ENCODE results near the gene NRXN2. TPM values are rescaled to one million over a fixed set of nuclear protein-coding genes. Genes with fewer than 3 reads are reported as not detected.

Gene NRXN2
- total and polyA plus RNA-seq, 2 donors (not counting 3 experiments of a cell fraction or from before 2014, with no cell fraction given), result not detected

GRCh38 chr11:64568041-64568571 lies 154.9 kb downstream of the NRXN2 start:
- H4K20me1 ChIP-seq (replicated peaks; ENCODE audit: control insufficient read depth, extremely low read depth, insufficient read depth, low read length), result no peaks in the 10 kb centered on the region
- no peak overlapping the region for H3K9ac ChIP-seq (replicated peaks; ENCODE audit: extremely low read depth, insufficient read depth, low read length)
- no peak overlapping the region for H2AFZ ChIP-seq (ENCODE audit: low read depth, low read length)
- ChIA-PET CTCF (interaction anchor here (1.2 kb wide), 1 partner anchor 14 kb away, joined by 3 read pairs; no protein-coding TSS in a partner anchor), POLR2A (no interaction called here)
- no peaks in the 10 kb centered on the region for H3K9me3 ChIP-seq (replicated peaks; ENCODE audit: control insufficient read depth, insufficient read depth, low read length)
- H3K36me3 ChIP-seq (ENCODE audit: control insufficient read depth in 2 of 2, extremely low read depth in 1 of 2, insufficient read depth in 2 of 2, low read length in 2 of 2), result no peaks in the 10 kb centered on the region
- intact Hi-C loops (cut with micrococcal nuclease) (loop anchor here (5.0 kb wide), 1 partner anchor 69 kb away; no protein-coding TSS in a partner anchor), dilution Hi-C loops (cut with MboI; ENCODE audit: extremely low pct_ligation_motif_present, low sequenced_read_pairs) (no loop called here)
- TF ChIP-seq MYC (IDR thresholded peaks at IDR 0.05; ENCODE audit: low read depth, low read length) (no peak), EZH2 (IDR thresholded peaks at IDR 0.05; ENCODE audit: borderline replicate concordance, low read depth, low read length, severe bottlenecking) (no peak), POLR2AphosphoS5 (IDR thresholded peaks at IDR 0.05; ENCODE audit: insufficient read depth, low read depth, low read length) (no peak), GATA2 (IDR thresholded peaks at IDR 0.05; ENCODE audit: insufficient read depth, insufficient read length, low read depth, low read length) (no peak), JUN (IDR thresholded peaks at IDR 0.05; ENCODE audit: borderline replicate concordance, insufficient read depth, insufficient read length, low read depth) (no peak), POLR2A (IDR thresholded peaks at IDR 0.05; ENCODE audit: low read depth, low read length) (no peak), MAX (IDR thresholded peaks at IDR 0.05; ENCODE audit: insufficient read depth, insufficient read length) (no peak), CTCF (IDR thresholded peaks at IDR 0.05; ENCODE audit: extremely low read depth in 1 of 2, insufficient read depth in 1 of 2, low read depth in 1 of 2, low read length in 2 of 2) (no peak), FOS (IDR thresholded peaks at IDR 0.05; ENCODE audit: borderline replicate concordance, insufficient read depth, low read length) (no peak)
- H3K27ac ChIP-seq (ENCODE audit: insufficient read depth, low read depth, low read length), result no peak overlapping the region
- no peaks in the 10 kb centered on the region for H3K9me1 ChIP-seq (replicated peaks; ENCODE audit: control insufficient read depth, extremely low read depth, insufficient read depth, low read length)
- no peaks in the 10 kb centered on the region for H3K79me2 ChIP-seq (ENCODE audit: control insufficient read depth, insufficient read depth, low read length)
- H3K4me3 ChIP-seq (replicated peaks in 1 of 3; ENCODE audit: insufficient read depth in 1 of 3, low read depth in 1 of 3, low read length in 3 of 3), result no peak overlapping the region
- H3K27me3 ChIP-seq (ENCODE audit: control insufficient read depth in 2 of 2, insufficient read depth in 2 of 2, low read length in 2 of 2), result no peaks in the 10 kb centered on the region
- no peaks in the 10 kb centered on the region for H3K4me1 ChIP-seq (ENCODE audit: control insufficient read depth, extremely low read depth, insufficient read depth, low read length)
- DNase-seq (ENCODE audit: low read depth, low spot score) (no peak), FAIRE-seq (no peak)
- no peak overlapping the region for H3K4me2 ChIP-seq (ENCODE audit: insufficient read depth, low read length)
- no TSS peak for BruUV-seq (replicated peaks)

Measured in endothelial cell of umbilical vein (primary cell).